ENCODE measurements around the gene KIF20B. TPM values are rescaled to one million over a fixed set of nuclear protein-coding genes. Genes with fewer than 3 reads are reported as not detected.

The KIF20B gene, protein sequence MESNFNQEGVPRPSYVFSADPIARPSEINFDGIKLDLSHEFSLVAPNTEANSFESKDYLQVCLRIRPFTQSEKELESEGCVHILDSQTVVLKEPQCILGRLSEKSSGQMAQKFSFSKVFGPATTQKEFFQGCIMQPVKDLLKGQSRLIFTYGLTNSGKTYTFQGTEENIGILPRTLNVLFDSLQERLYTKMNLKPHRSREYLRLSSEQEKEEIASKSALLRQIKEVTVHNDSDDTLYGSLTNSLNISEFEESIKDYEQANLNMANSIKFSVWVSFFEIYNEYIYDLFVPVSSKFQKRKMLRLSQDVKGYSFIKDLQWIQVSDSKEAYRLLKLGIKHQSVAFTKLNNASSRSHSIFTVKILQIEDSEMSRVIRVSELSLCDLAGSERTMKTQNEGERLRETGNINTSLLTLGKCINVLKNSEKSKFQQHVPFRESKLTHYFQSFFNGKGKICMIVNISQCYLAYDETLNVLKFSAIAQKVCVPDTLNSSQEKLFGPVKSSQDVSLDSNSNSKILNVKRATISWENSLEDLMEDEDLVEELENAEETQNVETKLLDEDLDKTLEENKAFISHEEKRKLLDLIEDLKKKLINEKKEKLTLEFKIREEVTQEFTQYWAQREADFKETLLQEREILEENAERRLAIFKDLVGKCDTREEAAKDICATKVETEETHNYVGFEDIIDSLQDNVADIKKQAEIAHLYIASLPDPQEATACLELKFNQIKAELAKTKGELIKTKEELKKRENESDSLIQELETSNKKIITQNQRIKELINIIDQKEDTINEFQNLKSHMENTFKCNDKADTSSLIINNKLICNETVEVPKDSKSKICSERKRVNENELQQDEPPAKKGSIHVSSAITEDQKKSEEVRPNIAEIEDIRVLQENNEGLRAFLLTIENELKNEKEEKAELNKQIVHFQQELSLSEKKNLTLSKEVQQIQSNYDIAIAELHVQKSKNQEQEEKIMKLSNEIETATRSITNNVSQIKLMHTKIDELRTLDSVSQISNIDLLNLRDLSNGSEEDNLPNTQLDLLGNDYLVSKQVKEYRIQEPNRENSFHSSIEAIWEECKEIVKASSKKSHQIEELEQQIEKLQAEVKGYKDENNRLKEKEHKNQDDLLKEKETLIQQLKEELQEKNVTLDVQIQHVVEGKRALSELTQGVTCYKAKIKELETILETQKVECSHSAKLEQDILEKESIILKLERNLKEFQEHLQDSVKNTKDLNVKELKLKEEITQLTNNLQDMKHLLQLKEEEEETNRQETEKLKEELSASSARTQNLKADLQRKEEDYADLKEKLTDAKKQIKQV (N-terminal part only)
- total RNA-seq (7.3 TPM), polyA plus RNA-seq (ENCODE audit: insufficient read depth, low read depth, low replicate concordance) (0.67 TPM)
- long read RNA-seq, donor 1: 0 reads
- long read RNA-seq, donor 2: 0 reads
- long read RNA-seq, donor 3: 0 reads
- long read RNA-seq, donor 4: 0 reads
- long read RNA-seq, donor 5: 0 reads
- long read RNA-seq, donor 6: 0 reads
- long read RNA-seq, donor 7, partial matches to known transcripts: 5 of 6 reads
- long read RNA-seq, donor 7, other reads (novel, unspliced or antisense): 1 of 6 reads
- long read RNA-seq, donor 8: 0 reads
- long read RNA-seq, donor 9: 0 reads
- long read RNA-seq, donor 10: 0 reads

DNA sequence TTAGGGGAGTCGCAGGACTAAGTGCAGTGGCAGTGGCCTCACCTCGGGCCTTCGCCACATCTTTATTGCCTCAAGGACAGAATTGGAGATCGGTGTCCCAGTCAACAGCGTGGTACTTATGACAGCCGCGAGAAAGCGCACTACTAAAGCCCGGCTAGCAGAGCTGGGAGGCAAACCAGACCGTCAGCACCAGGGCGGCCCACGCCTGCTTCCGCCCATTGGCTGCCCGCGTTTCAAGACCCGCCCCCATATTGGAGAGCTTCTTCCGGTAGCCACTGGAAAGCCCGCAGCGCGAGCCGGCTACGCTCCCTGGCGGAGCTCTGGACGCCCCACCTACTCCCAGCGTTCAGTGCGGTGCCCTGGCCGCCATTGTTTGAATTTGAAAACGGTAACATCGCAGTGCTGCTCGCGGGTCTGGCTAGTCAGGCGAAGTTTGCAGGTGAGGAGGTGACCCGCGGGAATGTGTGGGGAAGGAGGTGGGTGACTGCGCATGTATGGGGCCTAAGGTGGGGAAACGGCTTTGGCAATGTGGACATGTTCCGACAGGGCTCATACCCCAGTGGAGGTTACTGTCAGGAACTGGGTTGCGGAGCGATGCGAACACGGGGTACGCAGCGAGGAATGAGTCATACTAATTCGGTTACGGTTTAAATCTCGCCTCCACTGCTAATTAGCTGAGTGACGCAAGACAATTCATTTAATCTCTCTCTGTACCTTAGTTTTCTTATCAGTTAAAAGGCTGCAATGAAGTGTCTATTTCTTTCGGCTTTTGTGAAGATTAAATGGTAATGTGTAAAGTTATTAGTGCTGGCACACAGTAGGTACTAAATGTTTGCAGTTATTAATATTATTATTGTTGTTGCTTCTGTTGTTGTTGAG is at the start of gene KIF20B:
Gene KIF20B, plus strand, starts transcription at position 349 of the 879 bp plus-strand sequence. CDS start 3,705 bp downstream, outside the sequence.
- DNase-seq: peak; percentile 97 to 98 (median 98)
- H3K4me3 ChIP-seq (ENCODE audit: low read length in 3 of 3): peak within 1 kb of the TSS; percentile 88 to 99 (median 89)
- peak; percentile 91 for FAIRE-seq
- peaks cover 0 to 8% (median 2%) of the 10 kb centered on the region in 3 donors for H3K4me1 ChIP-seq (ENCODE audit: control insufficient read depth in 2 of 3, insufficient read depth in 2 of 3, low read depth in 1 of 3, low read length in 3 of 3)
- peak within 1 kb of the TSS; percentile 87 to 97 (median 95) for H3K9ac ChIP-seq (ENCODE audit: low read length in 3 of 3)
- intact Hi-C loops (cut with DNase I): no loop called here
- TF ChIP-seq, protein P1, sequence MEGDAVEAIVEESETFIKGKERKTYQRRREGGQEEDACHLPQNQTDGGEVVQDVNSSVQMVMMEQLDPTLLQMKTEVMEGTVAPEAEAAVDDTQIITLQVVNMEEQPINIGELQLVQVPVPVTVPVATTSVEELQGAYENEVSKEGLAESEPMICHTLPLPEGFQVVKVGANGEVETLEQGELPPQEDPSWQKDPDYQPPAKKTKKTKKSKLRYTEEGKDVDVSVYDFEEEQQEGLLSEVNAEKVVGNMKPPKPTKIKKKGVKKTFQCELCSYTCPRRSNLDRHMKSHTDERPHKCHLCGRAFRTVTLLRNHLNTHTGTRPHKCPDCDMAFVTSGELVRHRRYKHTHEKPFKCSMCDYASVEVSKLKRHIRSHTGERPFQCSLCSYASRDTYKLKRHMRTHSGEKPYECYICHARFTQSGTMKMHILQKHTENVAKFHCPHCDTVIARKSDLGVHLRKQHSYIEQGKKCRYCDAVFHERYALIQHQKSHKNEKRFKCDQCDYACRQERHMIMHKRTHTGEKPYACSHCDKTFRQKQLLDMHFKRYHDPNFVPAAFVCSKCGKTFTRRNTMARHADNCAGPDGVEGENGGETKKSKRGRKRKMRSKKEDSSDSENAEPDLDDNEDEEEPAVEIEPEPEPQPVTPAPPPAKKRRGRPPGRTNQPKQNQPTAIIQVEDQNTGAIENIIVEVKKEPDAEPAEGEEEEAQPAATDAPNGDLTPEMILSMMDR (IDR thresholded peaks at IDR 0.05; ENCODE audit: borderline replicate concordance, extremely low read depth, insufficient read depth): peak; percentile 52
- no peaks in the 10 kb centered on the region for H3K36me3 ChIP-seq (ENCODE audit: control insufficient read depth in 2 of 3, insufficient read depth in 3 of 3, low read length in 3 of 3)
- H3K27ac ChIP-seq (ENCODE audit: low read depth in 2 of 2, low read length in 2 of 2): peak within 1 kb of the TSS; percentile 85 to 86
- H3K9me3 ChIP-seq (ENCODE audit: control insufficient read depth in 2 of 3, insufficient read depth in 1 of 3, low read length in 3 of 3): no peaks in the 10 kb centered on the region
- no peaks in the 10 kb centered on the region for H3K27me3 ChIP-seq (ENCODE audit: control insufficient read depth, insufficient read depth, low read length)

DNA sequence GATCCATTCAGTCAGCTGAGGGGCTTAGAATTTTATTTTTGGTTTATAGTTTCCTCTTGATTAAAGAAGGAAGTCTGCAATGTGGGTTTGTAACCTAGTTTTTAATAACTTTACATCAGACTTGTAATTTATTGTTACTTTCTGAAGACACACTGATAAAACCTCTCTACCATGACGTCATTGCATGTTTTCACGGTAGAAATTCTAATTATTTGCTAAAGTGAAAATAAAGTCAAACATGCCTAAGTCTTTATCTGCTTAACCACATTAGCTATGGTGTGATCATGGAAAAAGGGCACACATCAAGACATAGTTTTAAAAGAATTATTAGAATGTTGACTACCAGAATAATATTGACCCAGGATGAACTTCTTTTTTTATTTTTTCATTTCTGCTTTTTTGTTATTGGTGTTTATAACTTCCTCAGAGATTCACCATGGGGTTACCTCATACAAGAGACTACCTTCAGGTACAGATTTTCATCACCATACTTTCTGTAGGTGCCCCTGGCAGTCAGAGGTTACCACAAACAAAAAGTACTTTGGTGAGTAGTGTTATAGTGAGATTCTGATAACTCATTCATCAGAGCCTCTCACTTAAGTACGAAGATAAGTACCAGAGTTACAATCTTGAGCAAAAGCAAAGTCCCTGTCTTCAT is 49.3 kb upstream of the KIF20B start:
- Histone ChIP-seq H3K36me3 (ENCODE audit: control insufficient read depth in 2 of 3, insufficient read depth in 3 of 3, low read length in 3 of 3) (no peaks in the 10 kb centered on the region), H3K27ac (ENCODE audit: low read depth in 2 of 2, low read length in 2 of 2) (no peak overlapping the region), H3K4me3 (ENCODE audit: low read length in 3 of 3) (no peak overlapping the region), H3K27me3 (ENCODE audit: control insufficient read depth, insufficient read depth, low read length) (no peaks in the 10 kb centered on the region), H3K4me1 (ENCODE audit: control insufficient read depth in 2 of 3, insufficient read depth in 2 of 3, low read depth in 1 of 3, low read length in 3 of 3) (no peaks in the 10 kb centered on the region), H3K9me3 (ENCODE audit: control insufficient read depth in 2 of 3, insufficient read depth in 1 of 3, low read length in 3 of 3) (no peaks in the 10 kb centered on the region), H3K9ac (ENCODE audit: low read length in 3 of 3) (no peak overlapping the region)
- TF ChIP-seq, protein P1 (IDR thresholded peaks at IDR 0.05; ENCODE audit: borderline replicate concordance, extremely low read depth, insufficient read depth): no peak
- intact Hi-C loops (cut with DNase I): no loop called here
- FAIRE-seq (no peak), DNase-seq (no peak)
